GM23338 (cell line): ENCODE results near the gene NUDT9. TPM values are rescaled to one million over a fixed set of nuclear protein-coding genes. Genes with fewer than 3 reads are reported as not detected.
"Not testable (repeated sequence)": the region's sequence is repeated elsewhere in the genome, so short reads cannot be mapped to it uniquely, and the experiment has no call there.

ENCODE experiments used
- ATAC-seq: fragments of 200-7000 bp; cut with Tn5 transposase; 3 replicates; pipeline ENCODE4 v1.9.1; 2020
- DNase-seq: peaks from one replicate; pipeline ENCODE4 v3.0.0-alpha.2; 2015; ENCODE audit warnings: low spot score
- H2AFZ ChIP-seq: fragments of 200-600 bp; sonication (generic); 2 replicates; pipeline ENCODE4 v1.8.0; 2016; ENCODE audit warnings: antibody characterized with exemption, mild to moderate bottlenecking, moderate library complexity
- H3F3A ChIP-seq: fragments of 200-600 bp; sonication (generic); replicated peaks from 2 replicates; pipeline ENCODE4 v1.8.0; 2017; ENCODE audit warnings: antibody characterized with exemption, mixed run types, low read depth
- H3K27ac ChIP-seq: fragments of 200-600 bp; sonication (generic); 2 replicates; pipeline ENCODE4 v1.6.1; 2016; ENCODE audit warnings: low read depth
- H3K27me3 ChIP-seq: fragments of 200-600 bp; sonication (generic); 2 replicates; pipeline ENCODE4 v1.8.0; 2016; ENCODE audit warnings: mild to moderate bottlenecking, mixed run types, moderate library complexity; ENCODE audit not compliant: insufficient read depth
- H3K36me3 ChIP-seq: fragments of 200-600 bp; sonication (generic); 2 replicates; pipeline ENCODE4 v1.8.0; 2016; ENCODE audit warnings: mild to moderate bottlenecking; ENCODE audit not compliant: insufficient read depth
- H3K4me1 ChIP-seq: fragments of 200-600 bp; sonication (generic); 2 replicates; pipeline ENCODE4 v1.8.0; 2016; ENCODE audit warnings: mild to moderate bottlenecking, moderate library complexity; ENCODE audit not compliant: insufficient read depth
- H3K4me2 ChIP-seq: fragments of 200-600 bp; sonication (generic); 2 replicates; pipeline ENCODE4 v1.7.1; 2017; ENCODE audit warnings: mixed run types
- H3K4me3 ChIP-seq: fragments of 200-600 bp; sonication (generic); 2 replicates; pipeline ENCODE4 v1.6.1; 2016; ENCODE audit warnings: mixed run types
- H3K79me2 ChIP-seq: fragments of 200-600 bp; sonication (generic); replicated peaks from 2 replicates; pipeline ENCODE4 v1.8.0; 2017; ENCODE audit warnings: mild to moderate bottlenecking; ENCODE audit not compliant: insufficient read depth
- H3K9me2 ChIP-seq: fragments of 200-600 bp; sonication (generic); 2 replicates; pipeline ENCODE4 v1.8.0; 2017; ENCODE audit not compliant: insufficient read depth
- H4K20me1 ChIP-seq: fragments of 200-600 bp; sonication (generic); replicated peaks from 2 replicates; pipeline ENCODE4 v1.8.0; 2017; ENCODE audit warnings: mild to moderate bottlenecking; ENCODE audit not compliant: insufficient read depth
- H3K27ac Mint-ChIP-seq: 2 replicates; pipeline ENCODE4 v1.8.0; 2020; ENCODE audit warnings: inconsistent platforms, mild to moderate bottlenecking, moderate library complexity, mixed read lengths
- H3K27me3 Mint-ChIP-seq: 3 replicates; pipeline ENCODE4 v1.8.0; 2022; ENCODE audit warnings: low read depth, mild to moderate bottlenecking, moderate library complexity, mixed read lengths, inconsistent platforms; ENCODE audit not compliant: insufficient read depth, poor library complexity
- H3K36me3 Mint-ChIP-seq: 3 replicates; pipeline ENCODE4 v1.8.0; 2021; ENCODE audit warnings: low read depth, mild to moderate bottlenecking, inconsistent platforms, moderate library complexity, mixed read lengths
- H3K4me1 Mint-ChIP-seq: 3 replicates; pipeline ENCODE4 v1.8.0; 2020; ENCODE audit warnings: mild to moderate bottlenecking, inconsistent platforms, mixed read lengths
- H3K4me3 Mint-ChIP-seq: 3 replicates; pipeline ENCODE4 v1.8.0; 2021; ENCODE audit warnings: moderate library complexity, mild to moderate bottlenecking, inconsistent platforms, mixed read lengths
- H3K9me3 Mint-ChIP-seq: 3 replicates; pipeline ENCODE4 v1.8.0; 2020; ENCODE audit warnings: moderate library complexity, mild to moderate bottlenecking, inconsistent platforms, mixed read lengths
- EZH2 ChIP-seq: fragments of 200-600 bp; sonication (generic); IDR thresholded peaks from one replicate; pipeline ENCODE4 v1.8.0; 2017; ENCODE audit warnings: antibody characterized with exemption, mild to moderate bottlenecking, low read depth; ENCODE audit not compliant: unreplicated experiment
- EZH2phosphoT487 ChIP-seq: fragments of 200-600 bp; sonication (generic); IDR thresholded peaks from one replicate; pipeline ENCODE4 v1.8.1; 2018; ENCODE audit warnings: antibody characterized with exemption; ENCODE audit not compliant: unreplicated experiment
- JUNB ChIP-seq: IDR thresholded peaks from one replicate; pipeline ENCODE4 v1.6.1; 2016; ENCODE audit warnings: antibody characterized with exemption; ENCODE audit not compliant: unreplicated experiment
- POLR2AphosphoS5 ChIP-seq: IDR thresholded peaks from 2 replicates; pipeline ENCODE4 v1.6.1; 2016; ENCODE audit warnings: antibody characterized with exemption, low read depth
- polyA plus RNA-seq: library from polyadenylated mRNA; unstranded; fragments of >200 nt; fragmentation: Nextera tagmentation; extraction: Ambion mirVana; gene quantifications from 2 replicates; pipeline ENCODE4 v1.2.1, GENCODE V29; 2016
- total RNA-seq: library from RNA; depleted of rRNA; stranded (reverse); fragments of >200 nt; shearing (Covaris generic); gene quantifications from 2 replicates; pipeline ENCODE4 v1.2.3, GENCODE V29; 2014
- TF ChIP-seq, protein P1 (sequence below): IDR thresholded peaks from one replicate; pipeline ENCODE4 v1.6.1; 2018; ENCODE audit warnings: antibody characterized with exemption; ENCODE audit not compliant: unreplicated experiment
- TF ChIP-seq, protein P2 (sequence below), 2 experiments: fragments of 200-600 bp in 1 of 2; sonication (generic) in 1 of 2; conservative IDR thresholded peaks; 2 replicates each; pipeline versions ENCODE4 v1.5.1 to v1.6.1; 2016 to 2017; ENCODE audit warnings: antibody characterized with exemption in 2 of 2, low read depth in 2 of 2, mild to moderate bottlenecking in 2 of 2, moderate library complexity in 1 of 2

The NUDT9 gene
- total and polyA plus RNA-seq, 2 experiments from 2014 or later = 22.9 to 43.4 TPM

DNA sequence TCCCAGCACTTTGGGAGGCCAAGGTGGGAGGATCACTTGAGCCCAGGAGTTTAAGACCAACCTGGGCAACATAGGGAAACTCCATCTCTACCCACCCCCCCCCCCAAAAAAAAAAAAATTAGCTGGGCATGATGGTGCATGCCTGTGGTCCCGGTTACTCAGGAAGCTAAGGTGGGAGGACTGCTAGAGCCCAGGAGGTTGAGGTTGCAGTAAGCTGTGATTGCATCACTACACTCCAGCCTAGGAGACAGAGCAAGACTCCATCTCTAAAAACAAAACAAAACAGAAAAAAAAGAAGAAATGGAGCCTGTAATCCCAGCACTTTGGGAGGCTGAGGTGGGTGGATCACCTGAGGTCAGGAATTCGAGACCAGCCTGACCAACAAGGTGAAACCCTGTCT, 69.5 kb downstream of the NUDT9 start:
- Histone ChIP-seq H3K4me1 (peaks cover 16% of the 10 kb centered on the region), H3K9me2 (peaks cover 35% of the 10 kb centered on the region), H3K27ac (peak overlapping the region; percentile 14; the same call in 1 of the 2 replicates)
- Mint-ChIP-seq H3K4me1 (peaks cover 20% of the 10 kb centered on the region), H3K9me3 (peaks cover 38% of the 10 kb centered on the region), H3K36me3 (peaks cover 42% of the 10 kb centered on the region)
- not testable (repeated sequence) for H3K4me3 ChIP-seq, H3K27ac Mint-ChIP-seq, H3K27me3 Mint-ChIP-seq, ATAC-seq, H3K27me3 ChIP-seq, H3F3A ChIP-seq, H4K20me1 ChIP-seq, H3K79me2 ChIP-seq, H2AFZ ChIP-seq, DNase-seq, H3K4me3 Mint-ChIP-seq, H3K4me2 ChIP-seq, H3K36me3 ChIP-seq

DNA sequence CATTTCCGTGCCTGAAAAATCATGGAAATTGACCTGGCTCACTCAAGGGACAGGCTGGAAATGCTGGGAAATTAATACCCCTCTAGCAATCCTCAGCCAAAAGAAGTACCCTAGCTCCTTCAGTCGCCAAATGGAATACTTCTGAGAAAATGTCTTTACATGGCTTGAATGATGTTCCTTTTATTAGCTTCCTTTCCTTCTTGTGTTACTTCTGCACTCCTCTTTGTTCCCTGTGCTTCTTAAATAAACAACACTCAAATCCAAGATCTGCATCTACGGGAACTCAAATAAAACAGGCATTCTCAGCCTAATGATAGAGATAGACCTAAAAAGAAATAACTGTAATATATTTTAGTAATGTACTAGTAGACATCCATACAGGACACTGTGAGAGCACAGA, 70.7 kb downstream of the NUDT9 start:
- Histone ChIP-seq H3K4me1 (peaks cover 16% of the 10 kb centered on the region), H3K79me2 (no peaks in the 10 kb centered on the region), H3K9me2 (peaks cover 35% of the 10 kb centered on the region), H4K20me1 (no peaks in the 10 kb centered on the region), H3K27ac (no peak overlapping the region), H3F3A (no peaks in the 10 kb centered on the region), H3K4me2 (no peak overlapping the region), H3K36me3 (0 out of 2 replicates have a peak, but pooled peaks cover 2% of the 10 kb centered on the region), H3K27me3 (no peaks in the 10 kb centered on the region), H2AFZ (no peak overlapping the region), H3K4me3 (no peak overlapping the region)
- Mint-ChIP-seq H3K36me3 (peaks cover 30% of the 10 kb centered on the region), H3K27me3 (peaks cover 5% of the 10 kb centered on the region), H3K27ac (no peak overlapping the region), H3K4me1 (peaks cover 20% of the 10 kb centered on the region), H3K9me3 (peaks cover 26% of the 10 kb centered on the region), H3K4me3 (no peak overlapping the region)
- DNase-seq = no peak
- no peak for ATAC-seq
- TF ChIP-seq, protein P1, sequence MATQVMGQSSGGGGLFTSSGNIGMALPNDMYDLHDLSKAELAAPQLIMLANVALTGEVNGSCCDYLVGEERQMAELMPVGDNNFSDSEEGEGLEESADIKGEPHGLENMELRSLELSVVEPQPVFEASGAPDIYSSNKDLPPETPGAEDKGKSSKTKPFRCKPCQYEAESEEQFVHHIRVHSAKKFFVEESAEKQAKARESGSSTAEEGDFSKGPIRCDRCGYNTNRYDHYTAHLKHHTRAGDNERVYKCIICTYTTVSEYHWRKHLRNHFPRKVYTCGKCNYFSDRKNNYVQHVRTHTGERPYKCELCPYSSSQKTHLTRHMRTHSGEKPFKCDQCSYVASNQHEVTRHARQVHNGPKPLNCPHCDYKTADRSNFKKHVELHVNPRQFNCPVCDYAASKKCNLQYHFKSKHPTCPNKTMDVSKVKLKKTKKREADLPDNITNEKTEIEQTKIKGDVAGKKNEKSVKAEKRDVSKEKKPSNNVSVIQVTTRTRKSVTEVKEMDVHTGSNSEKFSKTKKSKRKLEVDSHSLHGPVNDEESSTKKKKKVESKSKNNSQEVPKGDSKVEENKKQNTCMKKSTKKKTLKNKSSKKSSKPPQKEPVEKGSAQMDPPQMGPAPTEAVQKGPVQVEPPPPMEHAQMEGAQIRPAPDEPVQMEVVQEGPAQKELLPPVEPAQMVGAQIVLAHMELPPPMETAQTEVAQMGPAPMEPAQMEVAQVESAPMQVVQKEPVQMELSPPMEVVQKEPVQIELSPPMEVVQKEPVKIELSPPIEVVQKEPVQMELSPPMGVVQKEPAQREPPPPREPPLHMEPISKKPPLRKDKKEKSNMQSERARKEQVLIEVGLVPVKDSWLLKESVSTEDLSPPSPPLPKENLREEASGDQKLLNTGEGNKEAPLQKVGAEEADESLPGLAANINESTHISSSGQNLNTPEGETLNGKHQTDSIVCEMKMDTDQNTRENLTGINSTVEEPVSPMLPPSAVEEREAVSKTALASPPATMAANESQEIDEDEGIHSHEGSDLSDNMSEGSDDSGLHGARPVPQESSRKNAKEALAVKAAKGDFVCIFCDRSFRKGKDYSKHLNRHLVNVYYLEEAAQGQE = no peak
- TF ChIP-seq, protein P2, sequence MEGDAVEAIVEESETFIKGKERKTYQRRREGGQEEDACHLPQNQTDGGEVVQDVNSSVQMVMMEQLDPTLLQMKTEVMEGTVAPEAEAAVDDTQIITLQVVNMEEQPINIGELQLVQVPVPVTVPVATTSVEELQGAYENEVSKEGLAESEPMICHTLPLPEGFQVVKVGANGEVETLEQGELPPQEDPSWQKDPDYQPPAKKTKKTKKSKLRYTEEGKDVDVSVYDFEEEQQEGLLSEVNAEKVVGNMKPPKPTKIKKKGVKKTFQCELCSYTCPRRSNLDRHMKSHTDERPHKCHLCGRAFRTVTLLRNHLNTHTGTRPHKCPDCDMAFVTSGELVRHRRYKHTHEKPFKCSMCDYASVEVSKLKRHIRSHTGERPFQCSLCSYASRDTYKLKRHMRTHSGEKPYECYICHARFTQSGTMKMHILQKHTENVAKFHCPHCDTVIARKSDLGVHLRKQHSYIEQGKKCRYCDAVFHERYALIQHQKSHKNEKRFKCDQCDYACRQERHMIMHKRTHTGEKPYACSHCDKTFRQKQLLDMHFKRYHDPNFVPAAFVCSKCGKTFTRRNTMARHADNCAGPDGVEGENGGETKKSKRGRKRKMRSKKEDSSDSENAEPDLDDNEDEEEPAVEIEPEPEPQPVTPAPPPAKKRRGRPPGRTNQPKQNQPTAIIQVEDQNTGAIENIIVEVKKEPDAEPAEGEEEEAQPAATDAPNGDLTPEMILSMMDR (conservative IDR thresholded peaks at IDR 0.05; ENCODE audit: low read depth in 2 of 2) = no peak
- no peak for TF ChIP-seq POLR2AphosphoS5
- TF ChIP-seq EZH2phosphoT487 = no peak
- TF ChIP-seq JUNB = no peak
- no peak for TF ChIP-seq EZH2
